ENCODE measurements around the gene SARDH.

Gene SARDH

GRCh38 chr9:133780962-133781827 is 43.0 kb upstream of the SARDH start:
- Histone ChIP-seq H3K36me3 (ENCODE audit: control insufficient read depth, low read depth, low read length) (peaks cover 9% of the 10 kb centered on the region), H3K4me1 (ENCODE audit: control insufficient read depth, low read depth, low read length) (no peaks in the 10 kb centered on the region), H3K4me3 (ENCODE audit: low read length) (no peak overlapping the region), H3K9ac (ENCODE audit: low read length) (no peak overlapping the region), H3K9me3 (ENCODE audit: control insufficient read depth, low read depth, low read length) (no peaks in the 10 kb centered on the region), H3K27ac (ENCODE audit: low read length) (no peak overlapping the region), H3K27me3 (ENCODE audit: control insufficient read depth, insufficient read depth, low read length) (no peaks in the 10 kb centered on the region)

- Histone ChIP-seq H3K4me1 (ENCODE audit: control insufficient read depth, low read depth, low read length) (no peaks in the 10 kb centered on the region), H3K27me3 (ENCODE audit: control insufficient read depth, insufficient read depth, low read length) (no peaks in the 10 kb centered on the region), H3K27ac (ENCODE audit: low read length) (no peak overlapping the region), H3K9me3 (ENCODE audit: control insufficient read depth, low read depth, low read length) (no peaks in the 10 kb centered on the region), H3K9ac (ENCODE audit: low read length) (no peak overlapping the region), H3K36me3 (ENCODE audit: control insufficient read depth, low read depth, low read length) (peaks cover 9% of the 10 kb centered on the region), H3K4me3 (ENCODE audit: low read length) (no peak overlapping the region)
Measured at GRCh38 chr9:133780404-133780945, 42.3 kb upstream of the SARDH start.

GRCh38 chr9:133779516-133780403 is 41.6 kb upstream of the SARDH start:
- Histone ChIP-seq H3K36me3 (ENCODE audit: control insufficient read depth, low read depth, low read length) (peaks cover 9% of the 10 kb centered on the region), H3K4me1 (ENCODE audit: control insufficient read depth, low read depth, low read length) (no peaks in the 10 kb centered on the region), H3K9me3 (ENCODE audit: control insufficient read depth, low read depth, low read length) (no peaks in the 10 kb centered on the region), H3K4me3 (ENCODE audit: low read length) (no peak overlapping the region), H3K27ac (ENCODE audit: low read length) (no peak overlapping the region), H3K9ac (ENCODE audit: low read length) (no peak overlapping the region), H3K27me3 (ENCODE audit: control insufficient read depth, insufficient read depth, low read length) (no peaks in the 10 kb centered on the region)

- H3K4me1 ChIP-seq (ENCODE audit: control insufficient read depth, low read depth, low read length) = no peaks in the 10 kb centered on the region
- H3K9ac ChIP-seq (ENCODE audit: low read length) = no peak overlapping the region
- H3K27ac ChIP-seq (ENCODE audit: low read length) = no peak overlapping the region
- no peak overlapping the region for H3K4me3 ChIP-seq (ENCODE audit: low read length)
- H3K9me3 ChIP-seq (ENCODE audit: control insufficient read depth, low read depth, low read length) = no peaks in the 10 kb centered on the region
- H3K27me3 ChIP-seq (ENCODE audit: control insufficient read depth, insufficient read depth, low read length) = no peaks in the 10 kb centered on the region
- H3K36me3 ChIP-seq (ENCODE audit: control insufficient read depth, low read depth, low read length) = peaks cover 7% of the 10 kb centered on the region
Measured at GRCh38 chr9:133779081-133779480, 40.9 kb upstream of the SARDH start.

- H3K9me3 ChIP-seq (ENCODE audit: control insufficient read depth, low read depth, low read length) = no peaks in the 10 kb centered on the region
- H3K9ac ChIP-seq (ENCODE audit: low read length) = no peak overlapping the region
- no peak overlapping the region for H3K27ac ChIP-seq (ENCODE audit: low read length)
- H3K36me3 ChIP-seq (ENCODE audit: control insufficient read depth, low read depth, low read length) = peaks cover 13% of the 10 kb centered on the region
- no peak overlapping the region for H3K4me3 ChIP-seq (ENCODE audit: low read length)
- H3K4me1 ChIP-seq (ENCODE audit: control insufficient read depth, low read depth, low read length) = no peaks in the 10 kb centered on the region
- no peaks in the 10 kb centered on the region for H3K27me3 ChIP-seq (ENCODE audit: control insufficient read depth, insufficient read depth, low read length)
Measured at GRCh38 chr9:133778336-133779013, 40.3 kb upstream of the SARDH start.

GRCh38 chr9:133777871-133778270 is 39.7 kb upstream of the SARDH start:
- peaks cover 13% of the 10 kb centered on the region for H3K36me3 ChIP-seq (ENCODE audit: control insufficient read depth, low read depth, low read length)
- H3K9ac ChIP-seq (ENCODE audit: low read length) = no peak overlapping the region

GRCh38 chr9:133777068-133777791 is 39.1 kb upstream of the SARDH start:
- no peak overlapping the region for H3K9ac ChIP-seq (ENCODE audit: low read length)
- H3K4me3 ChIP-seq (ENCODE audit: low read length) = no peak overlapping the region
- no peaks in the 10 kb centered on the region for H3K9me3 ChIP-seq (ENCODE audit: control insufficient read depth, low read depth, low read length)
- H3K27ac ChIP-seq (ENCODE audit: low read length) = no peak overlapping the region
- no peaks in the 10 kb centered on the region for H3K27me3 ChIP-seq (ENCODE audit: control insufficient read depth, insufficient read depth, low read length)
- peaks cover 13% of the 10 kb centered on the region for H3K36me3 ChIP-seq (ENCODE audit: control insufficient read depth, low read depth, low read length)
- no peaks in the 10 kb centered on the region for H3K4me1 ChIP-seq (ENCODE audit: control insufficient read depth, low read depth, low read length)

More at GRCh38 chr9:133777871-133778270, 39.7 kb upstream of the SARDH start:
- H3K4me1 ChIP-seq (ENCODE audit: control insufficient read depth, low read depth, low read length) = no peaks in the 10 kb centered on the region
- no peak overlapping the region for H3K4me3 ChIP-seq (ENCODE audit: low read length)
- no peaks in the 10 kb centered on the region for H3K27me3 ChIP-seq (ENCODE audit: control insufficient read depth, insufficient read depth, low read length)
- H3K27ac ChIP-seq (ENCODE audit: low read length) = no peak overlapping the region
- H3K9me3 ChIP-seq (ENCODE audit: control insufficient read depth, low read depth, low read length) = no peaks in the 10 kb centered on the region

- Histone ChIP-seq H3K27ac (ENCODE audit: low read length) (no peak overlapping the region), H3K36me3 (ENCODE audit: control insufficient read depth, low read depth, low read length) (peaks cover 13% of the 10 kb centered on the region), H3K27me3 (ENCODE audit: control insufficient read depth, insufficient read depth, low read length) (no peaks in the 10 kb centered on the region), H3K4me3 (ENCODE audit: low read length) (no peak overlapping the region), H3K4me1 (ENCODE audit: control insufficient read depth, low read depth, low read length) (no peaks in the 10 kb centered on the region), H3K9ac (ENCODE audit: low read length) (no peak overlapping the region), H3K9me3 (ENCODE audit: control insufficient read depth, low read depth, low read length) (no peaks in the 10 kb centered on the region)
Measured at GRCh38 chr9:133775951-133776905, 38.1 kb upstream of the SARDH start.

GRCh38 chr9:133775291-133775690 is 37.1 kb upstream of the SARDH start:
- no peak overlapping the region for H3K9ac ChIP-seq (ENCODE audit: low read length)
- H3K27me3 ChIP-seq (ENCODE audit: control insufficient read depth, insufficient read depth, low read length) = no peaks in the 10 kb centered on the region
- H3K4me3 ChIP-seq (ENCODE audit: low read length) = no peak overlapping the region
- no peak overlapping the region for H3K27ac ChIP-seq (ENCODE audit: low read length)
- no peaks in the 10 kb centered on the region for H3K9me3 ChIP-seq (ENCODE audit: control insufficient read depth, low read depth, low read length)
- H3K4me1 ChIP-seq (ENCODE audit: control insufficient read depth, low read depth, low read length) = no peaks in the 10 kb centered on the region
- peaks cover 17% of the 10 kb centered on the region for H3K36me3 ChIP-seq (ENCODE audit: control insufficient read depth, low read depth, low read length)

GRCh38 chr9:133774799-133775198 is 36.6 kb upstream of the SARDH start:
- Histone ChIP-seq H3K4me1 (ENCODE audit: control insufficient read depth, low read depth, low read length) (no peaks in the 10 kb centered on the region), H3K9me3 (ENCODE audit: control insufficient read depth, low read depth, low read length) (no peaks in the 10 kb centered on the region), H3K27me3 (ENCODE audit: control insufficient read depth, insufficient read depth, low read length) (no peaks in the 10 kb centered on the region), H3K4me3 (ENCODE audit: low read length) (no peak overlapping the region), H3K9ac (ENCODE audit: low read length) (no peak overlapping the region), H3K27ac (ENCODE audit: low read length) (no peak overlapping the region), H3K36me3 (ENCODE audit: control insufficient read depth, low read depth, low read length) (peaks cover 21% of the 10 kb centered on the region)
